Lower leg skin (tissue), 4 donors: ENCODE results near the gene METTL22. TPM values are rescaled to one million over a fixed set of nuclear protein-coding genes. Genes with fewer than 3 reads are reported as not detected.

Experiments used
- DNase-seq, 2 donors: peaks; one replicate each; pipeline ENCODE4 v3.0.0-alpha.2; 2019; ENCODE audit warnings: low spot score in 2 of 2
- H3K4me3 ChIP-seq: fragments of 200-600 bp; sonication (generic); 2 replicates; pipeline ENCODE4 v1.5.1; 2017; ENCODE audit warnings: mild to moderate bottlenecking, low read depth; ENCODE audit not compliant: poor library complexity, severe bottlenecking
- POLR2A ChIP-seq, 2 donors: fragments of 450-650 bp; IDR thresholded peaks; one replicate each; pipeline ENCODE4 v1.6.1; 2016 to 2017; ENCODE audit warnings: antibody characterized with exemption in 2 of 2, mild to moderate bottlenecking in 1 of 2, moderate library complexity in 1 of 2
- WGBS, 2 donors: methylation state at CpG; one replicate each; pipeline ENCODE4 v1.1.5; 2018; 5-methylcytosine and 5-hydroxymethylcytosine counted together
- intact Hi-C: fragments of 100-400 bp; cut with DNase I; formaldehyde crosslinking; loops from one replicate; pipeline ENCODE4 v1.15.0; 2023; ENCODE audit warnings: low total_unique reads
- total RNA-seq, 4 donors: library from RNA; depleted of rRNA; stranded (reverse); fragments of >200 nt; gene quantifications; one replicate each; pipeline ENCODE4 v1.1.0, GENCODE V29; 2016
- TF ChIP-seq, protein P1 (sequence below), 3 donors: fragments of 450-650 bp; IDR thresholded peaks; one replicate each; pipeline ENCODE4 v1.5.1; 2016; ENCODE audit warnings: antibody characterized with exemption in 3 of 3, mild to moderate bottlenecking in 3 of 3, moderate library complexity in 2 of 3

METTL22 gene
- total RNA-seq, 4 donors from 2014 or later, result 12.9 to 49.0 (median 21.1) TPM

DNA sequence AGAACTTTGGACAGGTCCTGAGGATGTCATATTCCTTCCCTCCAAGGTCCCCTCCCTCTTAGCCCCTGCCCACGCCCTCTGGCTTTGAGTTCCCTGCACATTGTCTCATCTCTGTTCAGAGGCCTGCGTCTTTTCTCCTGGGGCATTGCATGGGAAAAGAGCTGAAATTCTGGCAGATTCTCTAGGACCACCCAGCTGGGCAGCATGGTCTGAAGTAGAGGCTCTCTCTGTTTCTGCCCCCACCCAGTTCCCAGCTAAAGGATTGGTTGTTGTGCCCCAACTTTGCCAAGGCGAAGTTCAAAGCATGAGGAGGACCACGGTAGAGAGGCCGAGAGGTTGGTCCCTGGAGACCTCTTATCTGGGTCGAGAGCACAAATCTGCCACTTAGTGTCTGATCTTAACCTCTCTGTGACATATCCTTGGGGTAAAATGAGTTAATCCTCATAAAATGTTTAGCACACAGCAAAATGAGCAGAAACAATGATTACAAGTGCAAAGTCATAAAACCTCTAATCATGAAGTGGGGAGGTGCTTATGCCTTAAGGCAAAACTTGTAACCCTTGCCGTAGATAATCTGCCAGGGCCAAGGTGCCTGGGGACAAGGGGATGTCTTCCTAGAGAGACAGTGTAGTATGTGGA is 55.4 kb downstream of the METTL22 start:
- no peak for DNase-seq
- intact Hi-C loops, result loop anchor here (10.0 kb wide), 1 partner anchor 198 kb away; no protein-coding TSS in a partner anchor
- WGBS, 2 donors, result 75 to 85% methylated on average over 7 of the region's 7 CpGs
- no peak overlapping the region for H3K4me3 ChIP-seq
- TF ChIP-seq POLR2A (IDR thresholded peaks at IDR 0.05), result no peak
- TF ChIP-seq, protein P1, sequence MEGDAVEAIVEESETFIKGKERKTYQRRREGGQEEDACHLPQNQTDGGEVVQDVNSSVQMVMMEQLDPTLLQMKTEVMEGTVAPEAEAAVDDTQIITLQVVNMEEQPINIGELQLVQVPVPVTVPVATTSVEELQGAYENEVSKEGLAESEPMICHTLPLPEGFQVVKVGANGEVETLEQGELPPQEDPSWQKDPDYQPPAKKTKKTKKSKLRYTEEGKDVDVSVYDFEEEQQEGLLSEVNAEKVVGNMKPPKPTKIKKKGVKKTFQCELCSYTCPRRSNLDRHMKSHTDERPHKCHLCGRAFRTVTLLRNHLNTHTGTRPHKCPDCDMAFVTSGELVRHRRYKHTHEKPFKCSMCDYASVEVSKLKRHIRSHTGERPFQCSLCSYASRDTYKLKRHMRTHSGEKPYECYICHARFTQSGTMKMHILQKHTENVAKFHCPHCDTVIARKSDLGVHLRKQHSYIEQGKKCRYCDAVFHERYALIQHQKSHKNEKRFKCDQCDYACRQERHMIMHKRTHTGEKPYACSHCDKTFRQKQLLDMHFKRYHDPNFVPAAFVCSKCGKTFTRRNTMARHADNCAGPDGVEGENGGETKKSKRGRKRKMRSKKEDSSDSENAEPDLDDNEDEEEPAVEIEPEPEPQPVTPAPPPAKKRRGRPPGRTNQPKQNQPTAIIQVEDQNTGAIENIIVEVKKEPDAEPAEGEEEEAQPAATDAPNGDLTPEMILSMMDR (IDR thresholded peaks at IDR 0.05), result no peak

DNA sequence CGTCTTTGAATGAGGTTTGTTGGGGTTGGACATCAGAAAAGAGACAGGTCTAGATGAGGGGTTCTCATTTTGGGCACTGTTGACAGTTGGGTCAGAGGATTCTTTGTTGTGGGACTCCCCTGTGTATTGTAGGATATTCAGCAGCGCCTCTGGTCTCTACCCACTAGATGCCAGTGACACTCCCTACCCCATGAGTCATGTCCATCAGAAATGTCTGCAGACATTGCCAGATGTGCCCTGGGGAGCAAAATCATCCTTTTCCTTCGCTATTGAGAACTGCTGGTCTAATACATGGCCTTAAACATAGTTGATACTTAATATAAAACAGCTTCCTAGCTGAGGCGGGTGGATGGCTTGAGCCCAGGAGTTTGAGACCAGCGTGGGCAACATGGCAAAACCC is 56.0 kb downstream of the METTL22 start:
- TF ChIP-seq POLR2A (IDR thresholded peaks at IDR 0.05), result no peak
- TF ChIP-seq, protein P1 (IDR thresholded peaks at IDR 0.05), result no peak
- H3K4me3 ChIP-seq, result no peak overlapping the region
- 58 to 63% methylated on average over 5 of the region's 5 CpGs for WGBS, 2 donors
- intact Hi-C loops, result loop anchor here (10.0 kb wide), 1 partner anchor 197 kb away; no protein-coding TSS in a partner anchor
- no peak for DNase-seq

DNA sequence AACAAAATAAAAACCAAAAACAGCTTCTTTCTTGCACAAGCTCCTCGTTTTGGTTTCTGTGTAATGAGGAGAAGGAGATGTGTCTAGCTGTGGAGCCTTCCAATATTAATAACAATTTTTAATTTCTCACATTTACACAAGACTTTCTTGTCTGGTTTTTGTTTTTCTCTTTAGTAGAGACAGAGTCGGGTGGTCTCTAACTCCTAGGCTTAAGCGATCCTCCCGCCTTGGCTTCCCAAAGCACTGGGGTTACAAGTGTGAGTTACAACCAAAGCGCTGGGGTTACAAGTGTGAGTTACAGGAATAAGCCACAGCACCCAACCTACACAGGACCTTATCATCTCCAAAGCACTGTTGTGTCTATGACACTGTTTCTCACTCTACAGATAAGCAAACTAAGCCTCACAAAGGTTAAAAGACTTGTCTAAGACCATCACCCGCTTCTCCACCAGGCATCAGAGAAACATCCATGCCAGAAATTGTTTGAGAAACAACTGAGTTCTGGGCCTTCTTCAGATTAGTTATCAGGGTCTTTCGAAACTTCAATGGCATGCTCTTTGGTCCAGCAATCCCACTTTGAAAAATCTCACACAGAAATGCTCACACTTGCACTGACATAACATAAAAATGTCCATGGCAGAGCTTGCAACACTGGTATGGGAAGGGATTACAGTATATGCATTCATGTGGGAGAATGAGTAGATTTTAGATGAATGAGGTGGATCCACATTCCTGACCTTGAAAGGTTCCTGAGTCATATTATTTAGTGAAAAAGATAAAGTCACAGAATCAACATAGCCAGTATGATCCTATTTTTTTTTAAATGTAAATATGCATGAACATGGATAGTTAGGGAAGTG is 56.8 kb downstream of the METTL22 start:
- 90% methylated on average over 7 of the region's 7 CpGs for WGBS, 2 donors
- H3K4me3 ChIP-seq, result no peak overlapping the region
- DNase-seq, result no peak
- TF ChIP-seq POLR2A (IDR thresholded peaks at IDR 0.05), result no peak
- TF ChIP-seq, protein P1 (IDR thresholded peaks at IDR 0.05), result no peak
- intact Hi-C loops, result loop anchor here (10.0 kb wide), 1 partner anchor 197 kb away; no protein-coding TSS in a partner anchor

DNA sequence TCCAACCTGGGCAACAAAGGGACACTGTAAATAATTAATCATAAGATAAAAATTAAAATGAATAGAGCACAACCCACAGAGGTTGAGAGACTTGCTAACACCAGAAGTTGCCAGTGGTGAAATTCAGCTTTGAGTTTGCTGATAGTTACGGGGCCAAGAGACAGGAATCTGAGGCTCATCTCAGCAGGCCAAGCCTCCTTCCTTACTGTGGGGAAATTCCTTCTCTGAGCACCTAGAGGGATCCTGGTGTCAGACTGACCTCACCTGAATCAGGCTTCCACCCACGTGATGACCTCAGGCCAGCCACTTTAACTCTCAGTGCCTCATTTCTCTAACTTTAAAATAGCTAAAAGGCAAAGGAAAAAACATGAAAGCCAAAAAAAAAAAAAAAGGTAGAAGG is 57.7 kb downstream of the METTL22 start:
- intact Hi-C loops, result loop anchor here (10.0 kb wide), 1 partner anchor 196 kb away; no protein-coding TSS in a partner anchor
- H3K4me3 ChIP-seq, result no peak overlapping the region
- TF ChIP-seq POLR2A (IDR thresholded peaks at IDR 0.05), result no peak
- TF ChIP-seq, protein P1 (IDR thresholded peaks at IDR 0.05), result no peak
- 85 to 94% methylated on average over 2 of the region's 2 CpGs for WGBS, 2 donors
- no peak for DNase-seq

DNA sequence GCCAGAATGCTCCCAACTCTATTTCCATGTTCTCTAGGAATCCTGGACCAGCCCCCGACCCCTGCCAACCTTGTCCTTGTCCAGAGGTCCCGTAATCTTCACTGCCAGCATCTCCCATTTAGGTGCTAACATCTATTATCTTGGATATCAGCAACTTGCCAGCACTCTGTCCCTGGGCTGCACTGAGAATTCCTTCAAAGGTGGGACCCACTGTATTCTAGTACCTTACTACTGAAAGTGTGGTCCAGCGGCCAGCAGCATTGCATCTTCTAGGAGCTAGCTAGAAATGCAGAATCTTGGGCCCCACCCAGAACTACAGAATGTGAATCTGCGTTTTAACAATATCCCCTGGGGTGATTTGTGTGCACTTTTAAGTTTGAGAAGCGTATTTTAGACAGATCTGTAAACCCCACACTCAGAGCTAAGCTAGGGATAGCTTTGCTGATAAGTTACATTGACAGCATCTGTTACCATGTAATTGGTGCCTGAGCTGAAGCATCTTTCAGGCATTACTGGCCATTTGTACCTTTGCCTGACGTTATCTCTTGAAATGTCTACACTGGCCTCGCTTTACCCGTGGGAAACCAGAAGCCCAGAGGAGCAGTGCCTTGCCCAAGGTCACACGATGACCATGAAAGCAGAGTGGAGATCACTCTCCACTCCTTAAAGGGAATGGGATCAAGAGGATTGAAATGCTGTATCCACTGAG is 61.2 kb downstream of the METTL22 start:
- intact Hi-C loops, result no loop called here
- no peak for DNase-seq
- WGBS, 2 donors, result 82 to 83% methylated on average over 9 of the region's 9 CpGs
- TF ChIP-seq, protein P1 (IDR thresholded peaks at IDR 0.05), result no peak
- no peak for TF ChIP-seq POLR2A (IDR thresholded peaks at IDR 0.05)
- H3K4me3 ChIP-seq, result no peak overlapping the region
